Posterior vena cava (tissue), 2 donors: Measurements from ENCODE around the gene SLC36A3. TPM values are rescaled to one million over a fixed set of nuclear protein-coding genes. Genes with fewer than 3 reads are reported as not detected.
"Not testable (repeated sequence)": the region's sequence is repeated elsewhere in the genome, so short reads cannot be mapped to it uniquely, and the experiment has no call there.

Experiments
- DNase-seq: peaks from one replicate; pipeline ENCODE4 v3.0.0-alpha.2; 2020; ENCODE audit warnings: low spot score
- intact Hi-C, 2 donors: fragments of 100-400 bp; cut with DNase I; formaldehyde crosslinking; loops; one replicate each; pipeline versions ENCODE4 v1.14.1 to v1.14.2; 2022 to 2023
- total RNA-seq, 2 donors: library from RNA; stranded (reverse); fragmentation: NEBNext Ultra II Directional; extraction: Animal tissue kit (Norgen Biotek cat#: 25700); gene quantifications; one replicate each; pipeline ENCODE4 v1.2.1, GENCODE V29; 2021
- donor health status: DM: yes; HTN: yes; CAD: no.
- donor health status: DM: yes; HTN: yes; CAD: no.

Gene SLC36A3
- total RNA-seq, 2 donors from 2014 or later: not detected

- intact Hi-C loops: no loop called here
- DNase-seq: no peak
Observed at GRCh38 chr5:151270599-151270998, 33.0 kb downstream of the SLC36A3 start.

GRCh38 chr5:151267491-151268260 lies 35.9 kb downstream of the SLC36A3 start:
- intact Hi-C loops: no loop called here
- DNase-seq: no peak

GRCh38 chr5:151264113-151264512 lies 39.5 kb downstream of the SLC36A3 start:
- intact Hi-C loops: no loop called here
- DNase-seq: no peak

- no peak for DNase-seq
- intact Hi-C loops: no loop called here
Observed at GRCh38 chr5:151262532-151262931, 41.0 kb downstream of the SLC36A3 start.

GRCh38 chr5:151259931-151260330 lies 43.6 kb downstream of the SLC36A3 start:
- no peak for DNase-seq
- intact Hi-C loops: no loop called here

GRCh38 chr5:151258816-151259215 lies 44.8 kb downstream of the SLC36A3 start:
- intact Hi-C loops: no loop called here

GRCh38 chr5:151258201-151258611 lies 45.4 kb downstream of the SLC36A3 start:
- intact Hi-C loops: no loop called here
- peak; percentile 53 for DNase-seq

More at GRCh38 chr5:151258816-151259215, 44.8 kb downstream of the SLC36A3 start:
- peak; percentile 53 for DNase-seq

GRCh38 chr5:151257731-151258181 lies 45.8 kb downstream of the SLC36A3 start:
- DNase-seq: peak; percentile 80
- intact Hi-C loops: no loop called here

- peak; percentile 20 for DNase-seq
- intact Hi-C loops: no loop called here
Observed at GRCh38 chr5:151255621-151256286, 47.8 kb downstream of the SLC36A3 start.

GRCh38 chr5:151254990-151255389 lies 48.6 kb downstream of the SLC36A3 start:
- intact Hi-C loops: not testable (repeated sequence)
- DNase-seq: peak; percentile 19

GRCh38 chr5:151254556-151254955 lies 49.0 kb downstream of the SLC36A3 start:
- no peak for DNase-seq
- intact Hi-C loops: no loop called here

GRCh38 chr5:151253605-151253950 lies 50.0 kb downstream of the SLC36A3 start:
- intact Hi-C loops: no loop called here
- peak; percentile 35 for DNase-seq

- intact Hi-C loops: no loop called here
- peak; percentile 100 for DNase-seq
Observed at GRCh38 chr5:151252762-151253604, 50.6 kb downstream of the SLC36A3 start, which contains the start of gene GM2A. TSS of gene GM2A (plus strand) at chr5:151253185. CDS start at chr5:151253217, 32 bp downstream.

GRCh38 chr5:151251621-151252020 lies 51.9 kb downstream of the SLC36A3 start:
- intact Hi-C loops: no loop called here
- peak; percentile 48 for DNase-seq

GRCh38 chr5:151251001-151251551 lies 52.5 kb downstream of the SLC36A3 start:
- intact Hi-C loops: no loop called here
- DNase-seq: peak; percentile 36

- intact Hi-C loops: no loop called here
- DNase-seq: peak; percentile 34
Observed at GRCh38 chr5:151250346-151251000, 53.1 kb downstream of the SLC36A3 start.

- intact Hi-C loops: no loop called here
- no peak for DNase-seq
Observed at GRCh38 chr5:151249281-151249680, 54.3 kb downstream of the SLC36A3 start.

GRCh38 chr5:151248651-151249050 lies 54.9 kb downstream of the SLC36A3 start:
- intact Hi-C loops: no loop called here
- DNase-seq: peak; percentile 6

- DNase-seq: no peak
- intact Hi-C loops: no loop called here
Observed at GRCh38 chr5:151245680-151246219, 57.8 kb downstream of the SLC36A3 start.
